ENCODE data around the gene FGD3.
A peak's percentile ranks its signal among the peaks of the same experiment; 100 is the strongest.
"Not testable (repeated sequence)": the region's sequence is repeated elsewhere in the genome, so short reads cannot be mapped to it uniquely, and the experiment has no call there.

The FGD3 gene

DNA sequence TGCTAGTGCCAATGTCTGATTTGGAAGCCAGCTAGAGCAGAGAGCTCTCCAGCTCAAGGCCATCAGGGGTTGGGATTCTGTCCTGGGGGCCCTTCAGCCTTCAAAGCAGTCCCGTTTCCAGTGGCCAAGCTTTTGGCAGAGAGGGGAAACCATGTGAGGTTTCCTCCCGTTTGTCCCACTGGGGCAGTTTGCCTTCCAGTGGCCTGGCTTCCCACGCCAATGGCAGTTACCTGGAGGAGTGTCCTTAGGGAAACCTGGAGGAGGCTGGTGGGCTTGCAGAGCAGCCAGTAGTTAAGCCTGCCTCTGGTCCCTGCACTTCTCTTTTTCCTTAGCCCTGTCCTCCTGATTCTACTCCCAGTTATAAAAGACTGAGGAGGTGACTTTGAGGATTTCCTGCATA, 37.7 kb downstream of the FGD3 start:
- TF ChIP-seq, protein P1, sequence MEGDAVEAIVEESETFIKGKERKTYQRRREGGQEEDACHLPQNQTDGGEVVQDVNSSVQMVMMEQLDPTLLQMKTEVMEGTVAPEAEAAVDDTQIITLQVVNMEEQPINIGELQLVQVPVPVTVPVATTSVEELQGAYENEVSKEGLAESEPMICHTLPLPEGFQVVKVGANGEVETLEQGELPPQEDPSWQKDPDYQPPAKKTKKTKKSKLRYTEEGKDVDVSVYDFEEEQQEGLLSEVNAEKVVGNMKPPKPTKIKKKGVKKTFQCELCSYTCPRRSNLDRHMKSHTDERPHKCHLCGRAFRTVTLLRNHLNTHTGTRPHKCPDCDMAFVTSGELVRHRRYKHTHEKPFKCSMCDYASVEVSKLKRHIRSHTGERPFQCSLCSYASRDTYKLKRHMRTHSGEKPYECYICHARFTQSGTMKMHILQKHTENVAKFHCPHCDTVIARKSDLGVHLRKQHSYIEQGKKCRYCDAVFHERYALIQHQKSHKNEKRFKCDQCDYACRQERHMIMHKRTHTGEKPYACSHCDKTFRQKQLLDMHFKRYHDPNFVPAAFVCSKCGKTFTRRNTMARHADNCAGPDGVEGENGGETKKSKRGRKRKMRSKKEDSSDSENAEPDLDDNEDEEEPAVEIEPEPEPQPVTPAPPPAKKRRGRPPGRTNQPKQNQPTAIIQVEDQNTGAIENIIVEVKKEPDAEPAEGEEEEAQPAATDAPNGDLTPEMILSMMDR (IDR thresholded peaks at IDR 0.05; ENCODE audit: low read length, missing control alignments) = no peak
- DNase-seq (ENCODE audit: low read depth) = no peak
- no peak overlapping the region for H3K4me3 ChIP-seq (replicated peaks; ENCODE audit: low read depth, low read length)

DNA sequence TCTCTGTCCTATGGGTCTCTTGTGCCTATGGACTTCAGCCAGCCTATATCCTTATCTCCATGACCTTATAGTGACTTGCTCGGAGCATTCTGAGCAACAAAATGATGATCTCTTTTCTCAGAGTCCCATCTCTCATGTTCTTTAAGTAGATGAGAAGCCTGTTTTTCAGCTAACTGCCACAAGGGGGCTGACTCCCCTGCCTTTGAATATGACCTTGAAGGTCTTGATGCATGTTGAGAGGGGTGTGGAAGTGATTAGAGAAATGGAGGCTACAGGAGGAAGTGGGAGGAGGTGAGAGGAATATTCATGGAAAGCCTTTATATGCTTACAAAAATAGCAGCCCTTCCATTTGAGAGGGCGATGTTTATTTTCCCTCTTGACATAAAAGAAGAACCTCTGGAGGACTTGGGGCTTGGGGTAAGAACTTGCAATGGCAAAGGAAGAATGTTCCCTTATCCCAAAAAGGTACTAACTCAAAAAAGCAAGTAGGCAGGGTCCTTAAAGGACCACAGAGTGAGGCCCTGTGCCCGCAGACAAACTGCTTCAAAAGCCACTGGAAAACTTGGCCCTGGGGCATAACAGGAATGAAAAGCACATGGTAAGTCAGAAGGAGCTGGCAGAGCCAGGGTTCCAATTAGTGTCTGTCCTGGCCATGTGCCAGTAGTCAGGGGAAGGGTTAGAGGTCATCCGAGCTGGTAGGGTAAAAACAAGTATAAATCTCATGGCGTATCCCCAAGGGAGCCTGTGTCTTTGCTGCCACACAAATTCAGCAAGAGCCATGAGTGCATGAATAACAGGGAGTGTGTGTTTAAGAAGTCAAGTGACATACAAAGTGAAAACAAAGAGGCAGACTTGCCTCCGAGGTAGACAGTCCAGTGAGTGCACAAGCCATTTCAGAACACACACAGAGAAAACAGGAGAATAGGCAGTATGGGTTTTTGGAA, 39.1 kb downstream of the FGD3 start:
- TF ChIP-seq, protein P1 (IDR thresholded peaks at IDR 0.05; ENCODE audit: low read length, missing control alignments) = peak; percentile 50
- no peak overlapping the region for H3K4me3 ChIP-seq (replicated peaks; ENCODE audit: low read depth, low read length)
- DNase-seq (ENCODE audit: low read depth) = peak; percentile 9

- no peak for DNase-seq (ENCODE audit: low read depth)
These were observed 41.0 kb downstream of the FGD3 start for GRCh38 chr9:92988215-92988768.

DNA sequence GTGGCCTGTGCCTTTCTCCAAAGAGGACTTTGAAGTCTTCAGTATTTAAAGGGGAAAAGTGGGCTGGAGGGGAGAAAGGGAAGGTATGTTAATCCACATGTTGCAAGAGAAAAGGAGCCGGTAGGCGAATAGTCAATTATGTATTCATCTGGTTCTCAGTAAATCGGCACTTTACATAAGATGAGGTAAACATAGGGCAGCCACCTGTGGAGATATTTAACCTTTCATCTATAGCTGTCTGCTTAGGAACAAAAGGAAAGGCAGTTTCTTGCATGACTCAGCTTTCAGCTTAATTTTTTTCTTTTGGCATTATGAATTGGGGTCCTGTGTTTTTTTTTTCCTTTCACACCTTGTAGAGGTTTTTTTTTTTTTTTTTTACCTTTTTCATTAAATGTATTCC, 42.2 kb downstream of the FGD3 start:
- no peak for DNase-seq (ENCODE audit: low read depth)
- TF ChIP-seq, protein P1 (IDR thresholded peaks at IDR 0.05; ENCODE audit: low read length, missing control alignments) = no peak
- H3K4me3 ChIP-seq (replicated peaks; ENCODE audit: low read depth, low read length) = no peak overlapping the region

More at GRCh38 chr9:92988215-92988768, 41.0 kb downstream of the FGD3 start:
- TF ChIP-seq, protein P1 (IDR thresholded peaks at IDR 0.05; ENCODE audit: low read length, missing control alignments) = no peak
- no peak overlapping the region for H3K4me3 ChIP-seq (replicated peaks; ENCODE audit: low read depth, low read length)

GRCh38 chr9:92990461-92990860, 43.1 kb downstream of the FGD3 start:
- TF ChIP-seq, protein P1 (IDR thresholded peaks at IDR 0.05; ENCODE audit: low read length, missing control alignments) = no peak
- H3K4me3 ChIP-seq (replicated peaks; ENCODE audit: low read depth, low read length) = no peak overlapping the region
- no peak for DNase-seq (ENCODE audit: low read depth)

- no peak for DNase-seq (ENCODE audit: low read depth)
- TF ChIP-seq, protein P1 (IDR thresholded peaks at IDR 0.05; ENCODE audit: low read length, missing control alignments) = no peak
- H3K4me3 ChIP-seq (replicated peaks; ENCODE audit: low read depth, low read length) = no peak overlapping the region
These were observed 45.2 kb downstream of the FGD3 start for GRCh38 chr9:92992549-92992948.

DNA sequence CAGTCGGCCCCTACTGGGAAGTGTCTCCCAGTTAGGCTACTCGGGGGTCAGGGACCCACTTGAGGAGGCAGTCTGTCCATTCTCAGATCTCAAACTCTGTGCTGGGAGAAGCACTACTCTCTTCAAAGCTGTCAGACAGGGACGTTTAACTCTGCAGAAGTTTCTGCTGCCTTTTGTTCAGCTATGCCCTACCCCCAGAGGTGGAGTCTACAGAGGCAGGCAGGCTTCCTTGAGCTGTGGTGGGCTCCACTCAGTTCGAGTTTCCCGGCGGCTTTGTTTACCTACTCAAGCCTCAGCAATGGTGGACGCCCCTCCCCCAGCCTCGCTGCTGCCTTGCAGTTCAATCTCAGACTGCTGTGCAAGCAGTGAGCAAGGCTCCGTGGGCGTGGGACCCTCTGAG, 51.5 kb downstream of the FGD3 start:
- DNase-seq (ENCODE audit: low read depth); H3K4me3 ChIP-seq (replicated peaks; ENCODE audit: low read depth, low read length): not testable (repeated sequence)
